Activated CD4-positive, alpha-beta T cell treated with anti-CD3 and anti-CD28 coated beads, Interleukin-2, Interleukin-6, amounts not matched to agents 100 ng/mL and 50 ng/mL, durations not matched to agents 16 hours and 8 hours (primary cell): ENCODE measurements around the gene PCDHGC3.

Experiments used
- DNase-seq: peaks from one replicate; pipeline ENCODE4 v3.0.0-alpha.2; 2020

Gene PCDHGC3

DNA sequence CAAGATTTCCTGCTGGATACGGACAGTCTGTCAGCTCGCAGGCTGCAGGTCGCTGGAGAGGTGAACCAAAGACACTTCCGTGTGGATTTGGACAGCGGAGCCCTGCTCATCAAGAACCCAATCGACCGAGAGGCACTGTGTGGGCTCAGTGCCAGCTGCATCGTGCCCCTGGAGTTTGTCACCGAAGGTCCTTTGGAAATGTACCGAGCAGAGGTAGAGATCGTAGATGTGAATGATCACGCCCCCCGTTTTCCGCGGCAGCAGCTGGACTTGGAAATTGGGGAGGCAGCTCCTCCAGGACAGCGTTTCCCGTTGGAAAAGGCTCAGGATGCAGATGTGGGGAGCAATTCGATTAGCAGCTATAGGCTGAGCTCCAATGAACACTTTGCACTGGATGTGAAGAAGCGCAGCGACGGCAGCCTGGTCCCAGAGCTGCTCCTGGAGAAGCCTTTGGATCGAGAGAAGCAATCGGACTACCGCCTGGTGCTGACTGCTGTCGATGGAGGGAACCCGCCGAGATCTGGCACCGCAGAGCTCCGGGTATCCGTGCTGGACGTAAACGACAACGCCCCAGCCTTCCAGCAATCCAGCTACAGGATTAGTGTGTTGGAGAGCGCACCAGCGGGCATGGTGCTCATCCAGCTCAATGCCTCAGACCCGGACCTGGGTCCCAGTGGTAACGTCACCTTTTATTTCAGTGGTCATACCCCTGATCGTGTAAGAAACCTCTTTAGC, 9.7 kb downstream of the PCDHGC3 start:
- no peak for DNase-seq

DNA sequence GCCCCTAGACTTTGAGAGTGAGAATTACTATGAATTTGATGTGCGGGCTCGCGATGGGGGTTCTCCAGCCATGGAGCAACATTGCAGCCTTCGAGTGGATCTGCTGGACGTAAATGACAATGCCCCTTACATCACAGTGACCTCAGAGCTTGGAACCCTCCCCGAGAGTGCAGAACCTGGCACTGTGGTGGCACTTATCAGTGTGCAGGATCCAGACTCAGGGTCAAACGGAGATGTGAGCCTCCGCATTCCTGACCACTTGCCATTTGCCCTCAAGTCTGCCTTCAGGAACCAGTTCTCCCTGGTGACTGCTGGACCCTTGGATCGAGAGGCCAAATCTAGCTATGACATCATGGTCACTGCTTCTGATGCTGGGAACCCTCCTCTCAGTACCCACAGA, 10.3 kb downstream of the PCDHGC3 start:
- DNase-seq = no peak

DNA sequence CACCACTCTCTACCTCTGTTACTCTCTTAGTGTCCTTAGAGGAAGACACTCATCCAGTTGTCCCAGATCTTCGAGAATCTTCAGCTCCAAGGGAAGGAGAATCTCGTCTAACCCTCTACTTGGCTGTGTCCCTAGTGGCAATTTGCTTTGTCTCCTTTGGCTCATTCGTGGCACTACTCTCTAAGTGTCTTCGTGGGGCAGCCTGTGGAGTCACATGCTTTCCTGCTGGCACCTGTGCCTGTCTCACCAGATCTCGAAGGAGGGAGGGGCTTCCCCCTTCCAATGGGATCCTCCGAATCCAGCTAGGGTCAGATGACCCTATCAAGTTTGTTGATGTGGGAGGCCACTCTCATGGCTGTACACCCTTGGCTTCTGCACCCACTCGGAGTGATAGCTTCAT, 11.4 kb downstream of the PCDHGC3 start:
- no peak for DNase-seq

DNA sequence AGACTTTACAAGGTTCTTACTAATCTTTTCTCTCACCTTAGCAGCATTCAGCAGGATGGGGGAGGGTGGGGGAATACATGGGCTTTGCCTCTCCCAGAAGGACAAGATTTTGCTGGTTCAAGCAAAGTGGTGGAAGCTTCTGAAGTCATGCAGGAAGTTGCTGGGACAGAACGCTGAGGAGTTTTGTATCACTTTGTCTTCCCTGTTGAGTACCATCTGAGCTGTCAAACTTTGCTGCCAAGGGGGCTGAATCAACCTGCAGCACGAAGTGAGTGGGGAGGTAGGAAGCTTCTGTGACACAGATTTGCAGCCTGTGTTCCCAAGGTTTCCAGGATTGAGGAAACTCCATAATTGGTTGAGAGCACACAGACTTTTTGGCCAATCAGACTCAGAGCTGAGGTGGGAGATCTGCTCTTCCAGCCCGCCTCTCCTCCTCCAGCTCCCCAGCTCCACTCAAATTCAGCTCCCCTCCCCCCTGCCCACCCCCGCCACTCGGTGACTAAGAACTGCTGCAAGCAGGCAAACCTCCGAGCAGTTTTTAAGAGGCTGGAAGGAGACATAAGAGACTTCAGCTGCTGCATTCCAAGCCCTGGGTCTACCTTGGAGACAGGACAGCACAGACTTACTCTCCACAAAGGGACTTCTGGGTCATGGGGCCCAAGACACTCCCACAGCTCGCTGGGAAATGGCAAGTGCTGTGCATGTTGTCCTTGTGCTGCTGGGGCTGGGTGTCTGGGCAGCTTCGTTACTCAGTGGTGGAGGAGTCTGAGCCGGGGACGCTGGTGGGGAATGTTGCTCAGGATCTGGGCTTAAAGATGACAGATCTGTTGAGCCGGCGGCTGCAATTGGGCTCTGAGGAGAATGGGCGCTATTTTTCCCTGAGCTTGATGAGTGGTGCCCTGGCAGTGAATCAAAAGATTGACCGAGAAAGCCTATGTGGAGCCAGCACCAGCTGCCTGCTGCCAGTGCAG, 13.1 kb downstream of the PCDHGC3 start, which contains the start of gene PCDHGC5:
Gene PCDHGC5, plus strand, starts transcription at position 491 of the 971 bp plus-strand sequence. Its CDS starts 160 bp downstream, at position 651.
- no peak for DNase-seq

DNA sequence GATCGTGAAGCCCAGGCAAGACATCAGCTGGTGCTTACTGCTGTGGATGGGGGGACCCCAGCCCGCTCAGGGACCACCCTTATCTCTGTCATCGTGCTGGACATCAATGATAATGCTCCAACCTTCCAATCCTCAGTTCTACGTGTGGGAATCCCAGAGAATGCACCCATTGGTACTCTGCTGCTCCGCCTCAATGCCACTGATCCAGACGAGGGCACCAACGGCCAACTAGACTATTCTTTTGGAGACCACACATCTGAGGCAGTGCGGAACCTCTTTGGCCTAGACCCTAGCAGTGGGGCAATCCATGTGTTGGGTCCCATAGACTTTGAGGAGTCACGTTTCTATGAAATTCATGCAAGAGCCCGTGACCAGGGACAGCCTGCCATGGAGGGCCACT, 14.1 kb downstream of the PCDHGC3 start:
- no peak for DNase-seq

DNA sequence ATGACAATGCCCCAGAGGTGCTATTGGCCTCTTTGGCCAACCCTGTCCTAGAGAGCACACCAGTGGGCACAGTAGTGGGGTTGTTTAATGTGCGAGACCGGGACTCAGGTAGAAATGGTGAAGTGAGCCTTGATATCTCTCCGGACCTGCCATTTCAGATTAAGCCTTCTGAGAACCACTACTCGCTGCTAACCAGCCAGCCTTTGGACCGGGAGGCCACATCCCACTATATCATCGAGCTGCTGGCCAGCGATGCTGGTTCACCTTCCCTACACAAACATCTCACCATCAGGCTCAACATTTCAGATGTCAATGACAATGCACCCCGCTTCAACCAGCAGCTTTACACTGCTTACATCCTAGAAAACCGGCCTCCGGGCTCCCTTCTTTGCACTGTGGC, 14.5 kb downstream of the PCDHGC3 start:
- DNase-seq = no peak

DNA sequence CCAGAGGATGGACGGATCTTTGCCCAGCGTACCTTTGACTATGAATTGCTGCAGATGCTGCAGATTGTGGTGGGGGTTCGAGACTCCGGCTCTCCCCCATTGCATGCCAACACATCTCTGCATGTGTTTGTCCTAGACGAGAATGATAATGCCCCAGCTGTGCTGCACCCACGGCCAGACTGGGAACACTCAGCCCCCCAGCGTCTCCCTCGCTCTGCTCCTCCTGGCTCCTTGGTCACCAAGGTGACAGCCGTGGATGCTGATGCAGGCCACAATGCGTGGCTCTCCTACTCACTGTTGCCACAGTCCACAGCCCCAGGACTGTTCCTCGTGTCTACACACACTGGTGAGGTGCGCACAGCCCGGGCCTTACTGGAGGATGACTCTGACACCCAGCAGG, 15.0 kb downstream of the PCDHGC3 start:
- DNase-seq = no peak

DNA sequence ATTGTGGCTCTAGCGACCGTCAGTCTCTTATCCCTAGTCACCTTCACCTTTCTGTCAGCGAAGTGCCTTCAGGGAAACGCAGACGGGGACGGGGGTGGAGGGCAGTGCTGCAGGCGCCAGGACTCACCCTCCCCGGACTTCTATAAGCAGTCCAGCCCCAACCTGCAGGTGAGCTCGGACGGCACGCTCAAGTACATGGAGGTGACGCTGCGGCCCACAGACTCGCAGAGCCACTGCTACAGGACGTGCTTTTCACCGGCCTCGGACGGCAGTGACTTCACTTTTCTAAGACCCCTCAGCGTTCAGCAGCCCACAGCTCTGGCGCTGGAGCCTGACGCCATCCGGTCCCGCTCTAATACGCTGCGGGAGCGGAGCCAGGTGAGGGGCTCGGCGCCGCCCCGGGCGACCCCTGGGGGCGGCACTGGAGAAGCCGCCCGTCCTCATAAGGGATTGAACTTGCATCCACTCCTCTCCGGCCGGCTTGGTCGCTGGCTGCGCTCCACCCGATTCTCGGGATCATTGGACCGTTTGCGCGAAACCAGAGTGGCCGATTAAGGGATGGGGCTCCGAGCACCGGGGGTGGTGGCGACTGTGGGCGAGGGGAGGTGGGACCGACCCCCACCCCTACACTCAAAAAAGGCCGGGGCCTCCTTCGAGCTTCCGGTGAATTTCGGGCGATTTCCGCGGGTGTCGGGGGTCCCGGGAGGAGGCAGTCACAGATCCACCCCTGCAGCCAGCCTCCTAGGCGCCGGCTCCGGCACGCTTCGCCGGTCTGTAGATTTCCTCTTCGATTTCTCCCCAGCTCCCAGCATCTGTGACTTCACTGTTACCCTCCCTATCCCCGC, 15.8 kb downstream of the PCDHGC3 start:
- no peak for DNase-seq

DNA sequence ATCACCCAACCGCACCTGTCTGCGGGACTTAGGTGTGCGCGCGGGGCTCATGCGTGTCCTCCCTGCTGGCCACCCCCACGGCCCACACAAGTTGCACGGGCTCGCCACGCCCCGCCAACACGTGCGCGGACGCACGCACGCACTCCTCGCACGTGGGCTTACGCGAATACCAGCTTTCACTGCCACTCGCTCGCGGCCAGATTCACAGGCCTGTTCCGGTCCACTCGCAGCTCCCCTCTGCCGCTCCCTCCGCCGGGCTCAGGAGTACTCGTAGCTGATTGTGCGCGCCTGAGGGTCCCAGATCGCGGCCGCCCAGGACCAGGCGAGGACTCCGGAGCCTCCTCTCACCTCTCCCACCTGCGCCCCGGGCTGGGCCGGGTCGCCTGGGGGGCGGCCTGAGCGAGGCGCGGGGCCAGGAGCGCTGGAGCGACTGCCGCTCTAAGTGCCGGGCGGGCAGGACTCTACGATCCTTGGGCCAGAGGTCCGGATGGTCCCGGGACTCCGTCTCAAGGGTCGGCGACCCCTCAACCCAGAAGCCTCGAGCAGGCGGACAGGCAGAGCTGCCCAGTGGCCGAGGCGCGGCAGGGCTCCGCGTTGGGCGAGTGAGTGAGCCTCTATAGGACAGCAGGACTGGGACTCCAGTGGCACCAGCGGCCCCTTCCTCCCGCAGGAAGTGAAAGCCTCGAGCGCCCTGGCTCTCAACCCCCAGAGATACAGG, 16.6 kb downstream of the PCDHGC3 start:
- DNase-seq = no peak

DNA sequence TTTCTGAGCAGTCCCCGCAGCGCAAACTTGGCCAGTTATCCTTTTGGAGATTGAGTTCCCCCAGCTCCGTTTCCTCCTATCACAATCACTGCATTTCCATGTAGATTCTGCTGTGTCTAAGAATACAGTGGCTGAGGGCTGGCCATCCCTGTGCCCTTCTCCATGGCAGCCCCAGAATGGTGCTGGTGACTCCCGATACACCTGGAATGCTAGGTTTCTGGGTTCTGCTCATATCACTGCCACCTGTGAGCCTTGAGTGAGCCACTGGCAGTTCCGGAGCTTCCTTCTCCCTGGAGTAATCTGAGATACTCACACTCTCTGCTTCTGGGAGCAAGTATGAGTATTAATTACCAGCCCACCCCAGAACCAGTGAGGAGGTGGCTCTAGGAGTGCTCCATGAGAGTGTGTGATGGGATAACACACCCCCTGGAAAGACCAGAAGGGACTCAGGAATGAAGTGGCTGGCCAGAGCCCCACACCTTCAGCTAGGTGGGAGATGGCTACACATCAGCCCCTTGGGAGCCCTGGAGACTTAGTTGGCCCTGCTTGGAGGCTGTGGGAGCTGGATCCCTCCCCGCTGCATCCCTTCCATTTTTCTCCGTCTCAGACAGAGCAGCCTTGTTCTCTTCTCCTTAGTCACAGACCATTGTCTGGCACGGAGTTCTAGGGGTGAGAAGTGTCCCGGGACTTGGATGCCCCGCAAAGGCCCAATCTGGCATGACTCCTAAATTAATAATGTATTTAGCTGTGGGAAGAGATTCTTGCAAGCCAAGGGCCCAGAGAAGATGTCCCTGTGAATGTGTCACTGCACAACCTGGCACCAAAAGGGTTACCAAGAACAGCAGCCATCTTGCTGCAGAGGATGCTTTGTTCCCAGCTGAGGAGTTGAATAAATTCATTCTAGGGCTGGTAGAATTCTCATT, 18.0 kb downstream of the PCDHGC3 start:
- DNase-seq = no peak

DNA sequence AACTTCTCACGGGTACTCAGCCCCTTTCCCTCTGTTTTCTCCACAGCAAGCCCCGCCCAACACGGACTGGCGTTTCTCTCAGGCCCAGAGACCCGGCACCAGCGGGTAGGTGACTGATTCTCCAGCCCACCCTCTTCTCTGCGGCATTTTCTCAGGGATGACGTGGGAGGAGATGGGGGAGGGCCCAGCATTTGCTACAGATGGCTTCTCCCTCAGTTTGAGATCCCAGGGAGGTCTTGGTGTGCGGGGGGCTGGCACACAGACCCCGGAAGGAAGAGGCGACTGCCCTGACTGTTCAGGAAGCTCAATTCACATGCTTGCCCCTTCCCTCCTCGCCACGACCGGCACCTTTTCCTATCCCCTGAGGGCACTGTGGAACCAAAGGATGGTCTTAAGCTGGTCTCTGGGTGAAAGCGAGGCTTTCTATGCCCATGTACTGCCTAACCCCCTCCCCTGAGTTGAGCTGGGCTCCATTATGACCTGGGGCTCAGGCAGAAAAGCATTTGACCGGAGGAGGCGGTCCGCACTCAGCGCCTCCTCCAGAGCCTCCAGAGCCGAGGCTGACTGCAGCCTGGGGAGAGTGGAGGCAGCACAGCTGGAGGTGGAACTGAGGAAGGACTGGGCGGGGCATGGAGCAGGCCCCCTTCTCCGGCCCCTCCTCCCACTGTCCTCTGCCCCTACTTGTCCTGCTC, 19.1 kb downstream of the PCDHGC3 start:
- no peak for DNase-seq

DNA sequence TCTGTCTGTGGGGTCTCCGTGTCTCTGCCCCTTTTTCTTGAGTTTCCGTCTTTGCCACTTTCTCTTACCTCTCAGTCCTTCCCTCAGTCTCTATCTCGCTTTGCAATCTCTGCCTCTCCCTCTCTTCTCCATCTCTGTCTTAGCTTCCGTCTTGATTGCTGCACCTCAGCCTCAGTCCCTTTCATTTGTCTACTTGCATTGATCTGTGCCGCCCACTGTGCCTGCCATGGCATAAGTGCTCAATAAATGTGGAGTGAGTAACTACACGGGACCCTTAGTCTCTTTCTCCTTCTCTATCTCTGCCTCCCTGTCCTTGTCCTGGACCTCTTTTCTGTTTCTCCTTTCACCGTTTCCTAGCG, 19.7 kb downstream of the PCDHGC3 start:
- no peak for DNase-seq

DNA sequence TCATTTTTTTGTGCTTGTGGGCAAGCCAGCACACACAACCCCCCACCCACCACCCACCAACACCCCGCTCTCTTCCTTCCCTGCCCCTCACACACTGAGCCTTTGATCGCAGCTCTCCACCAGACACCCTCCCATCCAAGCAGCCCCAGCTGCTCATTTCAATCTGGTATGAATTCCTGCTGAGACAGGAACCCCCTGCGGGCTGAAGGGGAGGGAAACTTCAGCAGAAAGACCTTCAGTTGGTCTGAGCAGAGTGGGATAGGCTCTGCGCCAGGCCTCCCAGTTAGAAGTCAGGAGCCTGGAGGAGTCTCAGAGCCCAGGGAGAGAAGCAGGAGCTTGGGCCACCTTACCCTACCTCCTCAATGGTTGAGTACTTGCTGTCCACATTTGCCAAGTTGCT, 20.3 kb downstream of the PCDHGC3 start:
- DNase-seq = no peak

DNA sequence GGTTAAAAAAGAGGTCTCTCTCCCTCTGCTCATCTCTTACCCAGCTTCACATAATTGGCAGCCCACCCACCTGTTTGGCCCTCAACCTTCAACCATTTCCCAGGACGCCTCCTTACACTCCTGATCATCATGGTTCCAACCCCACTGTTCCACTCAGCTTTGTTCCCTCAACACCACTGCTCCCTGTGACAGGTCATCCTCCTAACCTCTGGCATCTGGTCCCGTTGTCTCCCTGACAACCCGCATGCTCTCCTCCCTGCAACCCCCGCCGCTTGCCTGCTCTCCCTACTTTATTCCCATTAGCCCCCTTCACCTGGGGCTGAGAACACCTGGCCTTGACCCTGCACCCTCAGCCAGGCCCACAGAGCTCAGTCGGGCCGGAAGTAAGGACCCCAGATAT, 26.0 kb downstream of the PCDHGC3 start:
- DNase-seq = no peak

DNA sequence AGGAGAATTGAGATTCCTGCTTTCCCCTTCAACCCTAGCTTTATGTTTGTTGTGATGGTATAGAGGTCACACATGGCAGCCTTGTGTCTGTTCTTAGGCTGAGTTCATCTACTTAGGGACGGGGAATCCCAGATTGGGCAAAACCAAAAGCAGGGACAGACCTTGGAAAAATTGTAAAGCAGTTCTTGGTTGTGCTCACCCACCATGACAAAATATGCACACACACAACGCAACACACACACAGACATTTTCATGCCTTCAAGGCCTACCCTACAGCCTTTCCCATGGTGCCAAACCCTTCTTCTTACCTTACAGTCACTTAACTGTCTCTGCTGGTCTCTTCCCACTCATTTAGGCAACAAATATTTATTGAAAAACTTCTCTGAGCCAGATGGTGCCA, 27.9 kb downstream of the PCDHGC3 start:
- DNase-seq = no peak

DNA sequence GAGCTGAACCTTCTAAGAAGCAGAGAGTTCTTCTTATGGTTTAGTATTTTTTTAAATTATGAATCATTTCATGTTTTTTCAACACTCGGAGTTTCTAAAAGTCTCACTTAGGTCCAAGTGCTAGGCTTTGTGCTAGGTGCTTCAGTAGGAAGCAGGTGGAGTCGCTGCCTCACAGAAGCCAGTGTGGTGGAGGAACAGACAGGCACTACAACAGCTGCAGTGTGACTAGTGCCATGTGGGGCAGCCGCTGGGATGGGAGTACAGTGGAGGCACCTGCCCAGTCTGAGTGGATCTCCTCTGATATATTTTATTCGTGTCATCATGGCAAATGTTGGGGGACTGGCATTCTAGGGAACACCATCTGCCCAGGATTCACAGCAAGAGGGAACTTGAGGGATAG, 28.4 kb downstream of the PCDHGC3 start:
- DNase-seq = no peak

DNA sequence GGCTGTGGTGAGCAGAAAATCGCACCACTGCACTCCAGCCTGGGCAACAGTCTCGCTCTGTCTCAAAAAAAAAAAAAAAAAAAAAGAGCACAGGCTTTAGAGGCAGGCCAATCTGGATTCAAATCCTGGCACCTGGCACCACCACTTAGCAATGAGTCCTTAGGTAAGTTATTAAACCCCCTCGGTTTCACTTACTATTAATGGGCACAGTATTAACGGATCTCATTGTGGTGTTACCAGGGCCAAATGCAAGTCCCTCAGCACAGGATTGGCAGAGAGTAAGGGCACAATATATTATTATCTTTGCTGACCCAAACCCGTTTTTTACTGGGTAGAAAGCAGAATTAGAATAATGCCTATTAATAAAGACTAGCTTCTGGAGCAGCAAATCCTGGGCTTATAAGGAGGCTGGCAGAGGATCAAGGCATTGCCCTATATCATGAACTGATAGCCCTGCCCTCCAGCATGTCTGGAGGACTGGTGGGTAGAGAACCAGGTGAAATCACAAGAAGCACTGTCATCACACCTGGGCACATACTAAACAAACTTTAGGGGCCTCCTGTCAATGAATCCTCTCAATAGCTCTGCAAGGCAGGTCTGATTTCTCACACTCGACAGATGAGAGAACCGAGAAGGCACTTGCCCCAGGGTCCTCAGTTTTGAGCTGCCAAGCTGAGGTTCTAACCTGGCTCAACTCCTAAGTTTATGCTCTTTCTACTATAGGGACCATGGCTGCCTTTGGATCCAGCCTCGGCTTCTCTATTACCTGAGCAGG, 30.8 kb downstream of the PCDHGC3 start:
- no peak for DNase-seq

DNA sequence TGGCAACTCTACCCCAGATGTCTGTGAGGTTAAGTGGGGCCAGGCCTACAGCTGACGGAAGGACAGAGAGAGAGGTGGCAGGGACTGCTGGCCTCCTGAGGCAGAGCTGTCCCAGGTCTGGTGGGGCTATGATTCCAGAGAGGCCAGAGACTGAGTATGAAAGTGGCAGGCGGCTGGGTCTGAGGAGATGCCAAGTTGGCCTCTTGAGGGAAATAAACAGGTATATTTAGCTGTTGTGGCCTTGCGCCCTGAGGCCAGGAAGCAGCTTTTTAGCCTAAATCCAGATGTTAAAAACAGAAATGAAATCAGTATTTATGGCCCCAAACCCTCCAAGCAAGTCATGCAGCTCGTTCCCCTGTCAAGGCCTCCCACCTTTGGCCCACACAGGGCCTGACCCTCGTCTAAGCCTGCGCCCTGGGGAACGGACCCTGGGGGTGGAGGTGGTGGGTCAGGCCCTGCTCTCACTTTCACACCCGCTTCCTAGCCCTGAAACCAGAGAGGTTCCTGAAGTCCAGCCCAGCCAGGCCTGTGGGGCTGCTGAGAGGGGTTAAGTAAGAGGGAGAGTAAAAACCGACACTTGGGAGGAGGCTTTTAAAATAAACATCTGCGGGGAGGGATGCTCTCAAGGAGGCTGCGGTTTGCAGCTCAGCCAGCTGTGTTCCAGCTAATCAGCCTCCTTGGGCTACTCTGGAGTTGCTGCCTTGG, 31.8 kb downstream of the PCDHGC3 start:
- no peak for DNase-seq

DNA sequence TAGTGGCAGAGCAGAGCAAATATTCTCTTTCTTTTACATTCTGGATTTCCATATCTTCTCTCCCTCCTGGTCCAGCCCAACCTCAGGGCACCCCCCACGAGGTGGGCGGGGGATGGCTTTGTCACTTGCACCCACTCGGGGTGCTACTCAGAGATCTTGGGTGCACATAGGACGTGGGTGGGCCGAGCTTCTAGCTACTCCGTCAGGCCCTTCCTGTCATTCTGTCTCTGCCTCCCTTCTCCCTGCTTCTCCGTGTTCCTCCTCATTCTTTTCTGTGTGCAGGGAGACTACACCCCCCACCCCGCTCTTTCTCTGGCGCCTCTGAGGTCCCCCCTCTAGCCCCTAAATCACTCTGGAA, 32.7 kb downstream of the PCDHGC3 start:
- DNase-seq = no peak
